Mesendoderm (in vitro differentiated cells): ENCODE measurements around the gene ATF6.
"Not testable (repeated sequence)": the region's sequence is repeated elsewhere in the genome, so short reads cannot be mapped to it uniquely, and the experiment has no call there.

Experiments used
- DNase-seq: peaks from one replicate; pipeline ENCODE4 v3.0.0; 2013
- H2AK5ac ChIP-seq: 2 replicates; pipeline ENCODE4 v1.6.1; 2013; ENCODE audit warnings: low read length, inconsistent platforms
- H2BK120ac ChIP-seq: 2 replicates; pipeline ENCODE4 v1.6.1; 2013; ENCODE audit warnings: low read depth, mild to moderate bottlenecking, low read length, moderate library complexity, mixed read lengths
- H2BK15ac ChIP-seq: replicated peaks from 2 replicates; pipeline ENCODE4 v1.6.1; 2013; ENCODE audit warnings: low read depth, mild to moderate bottlenecking, moderate library complexity
- H2BK5ac ChIP-seq: 2 replicates; pipeline ENCODE4 v1.6.1; 2013; ENCODE audit warnings: low read length, inconsistent platforms
- H3K18ac ChIP-seq: 2 replicates; pipeline ENCODE4 v1.6.1; 2013; ENCODE audit warnings: mild to moderate bottlenecking, low read length, mixed read lengths
- H3K23ac ChIP-seq: one replicate; pipeline ENCODE4 v1.6.1; 2013; ENCODE audit warnings: low read length
- H3K27ac ChIP-seq: 2 replicates; pipeline ENCODE4 v1.5.1; 2013; ENCODE audit warnings: low read depth, mild to moderate bottlenecking, inconsistent platforms, low read length, moderate library complexity
- H3K27me3 ChIP-seq: 2 replicates; pipeline ENCODE4 v1.6.1; 2013; ENCODE audit warnings: low read length, control low read depth, mild to moderate bottlenecking, inconsistent platforms; ENCODE audit not compliant: insufficient read depth, poor library complexity
- H3K36me3 ChIP-seq: 2 replicates; pipeline ENCODE4 v1.6.1; 2013; ENCODE audit warnings: low read length, inconsistent platforms; ENCODE audit not compliant: control insufficient read depth, insufficient read depth
- H3K4ac ChIP-seq: one replicate; pipeline ENCODE4 v1.6.1; 2013; ENCODE audit warnings: low read depth, mild to moderate bottlenecking, low read length, moderate library complexity
- H3K4me1 ChIP-seq: 2 replicates; pipeline ENCODE4 v1.6.1; 2013; ENCODE audit warnings: low read depth, low read length, inconsistent platforms; ENCODE audit not compliant: control insufficient read depth
- H3K4me2 ChIP-seq: 2 replicates; pipeline ENCODE4 v1.6.1; 2013; ENCODE audit warnings: low read length
- H3K4me3 ChIP-seq: 2 replicates; pipeline ENCODE4 v1.5.1; 2013; ENCODE audit warnings: mild to moderate bottlenecking, low read length
- H3K56ac ChIP-seq: one replicate; pipeline ENCODE4 v1.6.1; 2013; ENCODE audit warnings: low read length
- H3K79me1 ChIP-seq: 2 replicates; pipeline ENCODE4 v1.6.1; 2013; ENCODE audit warnings: low read length, inconsistent platforms
- H3K79me2 ChIP-seq: 2 replicates; pipeline ENCODE4 v1.6.1; 2013; ENCODE audit warnings: mild to moderate bottlenecking, low read length; ENCODE audit not compliant: control insufficient read depth, insufficient read depth
- H3K9ac ChIP-seq: 2 replicates; pipeline ENCODE4 v1.6.1; 2013; ENCODE audit warnings: low read length, inconsistent platforms
- H4K5ac ChIP-seq: one replicate; pipeline ENCODE4 v1.6.1; 2013; ENCODE audit warnings: low read length
- H4K8ac ChIP-seq: one replicate; pipeline ENCODE4 v1.6.1; 2013; ENCODE audit warnings: low read depth, mild to moderate bottlenecking, control low read depth, low read length, moderate library complexity
- WGBS: extraction: QIAGEN DNeasy Blood & Tissue Kit; methylation state at CpG from one replicate; pipeline ENCODE4 v1.1.7; 2013; ENCODE audit warnings: low lambda C conversion rate, missing lambda C conversion rate; ENCODE audit not compliant: insufficient coverage; ENCODE audit errors: extremely low coverage; 5-methylcytosine and 5-hydroxymethylcytosine counted together

ATF6 gene

DNA sequence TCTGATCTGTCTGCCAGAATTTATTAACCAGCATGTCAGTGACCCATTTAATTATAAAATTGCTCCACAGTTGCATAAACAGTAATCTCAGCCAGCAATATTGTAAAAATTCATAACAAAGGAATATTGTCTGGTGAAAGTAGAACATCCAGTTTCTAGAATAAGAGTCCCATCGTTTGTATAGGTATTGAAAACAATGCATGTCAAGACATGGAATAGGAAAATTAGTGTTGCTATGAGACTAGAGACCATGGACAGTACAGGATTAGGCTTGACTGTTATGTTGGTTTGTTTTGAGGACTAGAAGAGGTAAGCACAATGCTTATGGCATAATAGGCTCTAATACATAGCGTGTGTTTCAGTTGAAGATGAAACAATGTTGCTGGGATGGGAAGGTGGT is 37.1 kb downstream of the ATF6 start:
- Histone ChIP-seq H3K79me2 (no peaks in the 10 kb centered on the region), H3K23ac (no peak overlapping the region), H3K4me1 (no peaks in the 10 kb centered on the region), H2BK15ac (no peak overlapping the region), H3K27me3 (no peaks in the 10 kb centered on the region), H2BK5ac (no peak overlapping the region), H3K79me1 (no peaks in the 10 kb centered on the region), H2BK120ac (no peak overlapping the region), H3K4me3 (no peak overlapping the region), H4K8ac (no peak overlapping the region), H4K5ac (no peak overlapping the region), H3K4ac (no peak overlapping the region), H3K36me3 (no peaks in the 10 kb centered on the region), H3K56ac (no peak overlapping the region), H3K4me2 (no peak overlapping the region), H3K9ac (no peak overlapping the region), H3K18ac (no peak overlapping the region), H2AK5ac (no peak overlapping the region), H3K27ac (no peak overlapping the region)
- DNase-seq = no peak
- WGBS = no CpG with 5 or more reads among the region's 2 CpGs

DNA sequence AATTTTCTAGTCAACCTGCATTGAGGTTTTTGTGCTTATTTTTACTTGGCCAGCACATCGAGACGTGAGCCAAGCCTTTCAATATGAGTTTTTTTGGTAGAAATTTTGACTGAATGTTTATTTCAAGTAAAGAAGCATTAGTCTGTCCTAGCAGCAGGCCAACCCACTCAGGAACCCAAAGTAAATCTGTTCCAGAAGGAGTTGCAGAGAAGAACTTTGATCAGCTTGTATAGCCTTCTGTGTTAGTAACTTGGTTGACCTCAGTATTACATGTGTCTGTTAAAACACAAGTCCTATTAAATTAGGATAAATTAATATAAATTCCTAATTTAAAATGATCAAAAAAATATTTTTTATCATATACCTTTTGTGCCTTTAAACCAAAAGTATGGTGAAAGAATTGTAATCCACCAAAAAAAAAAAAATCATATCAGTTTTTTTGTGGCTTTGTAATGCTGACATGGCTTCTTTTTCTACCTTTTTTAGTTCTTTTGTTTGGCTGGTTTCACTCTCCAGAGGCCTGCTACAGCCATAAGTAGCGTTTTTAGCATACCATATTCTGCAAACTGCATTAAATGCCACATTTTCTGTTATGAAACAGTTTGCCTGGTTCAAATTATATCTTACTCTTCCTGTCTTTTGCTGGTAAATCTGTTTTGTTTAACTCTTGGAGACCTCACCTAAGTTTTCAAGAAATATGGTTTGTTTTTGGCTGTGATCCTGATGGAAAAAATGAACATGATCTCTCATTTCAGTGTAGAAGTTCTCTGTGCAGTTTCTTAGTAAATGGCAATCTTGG is 39.5 kb downstream of the ATF6 start:
- H3K27ac ChIP-seq = no peak overlapping the region
- no peaks in the 10 kb centered on the region for H3K36me3 ChIP-seq
- H3K4me3 ChIP-seq = no peak overlapping the region
- no peak overlapping the region for H2BK15ac ChIP-seq
- H3K79me2 ChIP-seq = no peaks in the 10 kb centered on the region
- H3K23ac ChIP-seq = no peak overlapping the region
- H3K4me2 ChIP-seq = no peak overlapping the region
- no peak overlapping the region for H3K18ac ChIP-seq
- H3K4me1 ChIP-seq = no peaks in the 10 kb centered on the region
- no peaks in the 10 kb centered on the region for H3K27me3 ChIP-seq
- no CpG with 5 or more reads among the region's 3 CpGs for WGBS
- no peak overlapping the region for H3K9ac ChIP-seq
- H3K79me1 ChIP-seq = no peaks in the 10 kb centered on the region
- no peak for DNase-seq
- H2BK5ac ChIP-seq = no peak overlapping the region
- no peak overlapping the region for H3K56ac ChIP-seq
- no peak overlapping the region for H4K5ac ChIP-seq
- H2AK5ac ChIP-seq = no peak overlapping the region
- H4K8ac ChIP-seq = no peak overlapping the region
- H3K4ac ChIP-seq = no peak overlapping the region
- H2BK120ac ChIP-seq = no peak overlapping the region

DNA sequence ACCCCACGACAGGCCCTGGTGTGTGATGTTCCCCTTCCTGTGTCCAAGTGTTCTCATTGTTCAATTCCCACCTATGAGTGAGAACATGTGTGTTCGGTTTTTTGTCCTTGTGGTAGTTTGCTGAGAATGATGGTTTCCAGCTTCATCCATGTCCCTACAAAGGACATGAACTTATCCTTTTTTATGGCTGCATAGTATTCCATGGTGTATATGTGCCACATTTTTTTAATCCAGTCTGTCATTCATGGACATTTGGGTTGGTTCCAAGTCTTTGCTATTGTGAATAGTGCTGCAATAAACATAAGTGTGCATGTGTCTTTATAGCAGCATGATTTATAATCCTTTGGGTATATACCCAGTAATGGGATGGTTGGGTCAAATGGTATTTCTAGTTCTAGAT is 43.1 kb downstream of the ATF6 start:
- not testable (repeated sequence) for H2AK5ac ChIP-seq, H3K18ac ChIP-seq, H3K79me1 ChIP-seq, H3K36me3 ChIP-seq, H3K4me2 ChIP-seq, H3K23ac ChIP-seq, H3K9ac ChIP-seq, H3K56ac ChIP-seq, H4K5ac ChIP-seq, H4K8ac ChIP-seq, H2BK15ac ChIP-seq, H3K27me3 ChIP-seq, H3K4ac ChIP-seq, DNase-seq, H3K27ac ChIP-seq, H2BK5ac ChIP-seq, H3K4me3 ChIP-seq, H3K79me2 ChIP-seq, H3K4me1 ChIP-seq, H2BK120ac ChIP-seq
- no CpG with 5 or more reads among the region's 2 CpGs for WGBS

DNA sequence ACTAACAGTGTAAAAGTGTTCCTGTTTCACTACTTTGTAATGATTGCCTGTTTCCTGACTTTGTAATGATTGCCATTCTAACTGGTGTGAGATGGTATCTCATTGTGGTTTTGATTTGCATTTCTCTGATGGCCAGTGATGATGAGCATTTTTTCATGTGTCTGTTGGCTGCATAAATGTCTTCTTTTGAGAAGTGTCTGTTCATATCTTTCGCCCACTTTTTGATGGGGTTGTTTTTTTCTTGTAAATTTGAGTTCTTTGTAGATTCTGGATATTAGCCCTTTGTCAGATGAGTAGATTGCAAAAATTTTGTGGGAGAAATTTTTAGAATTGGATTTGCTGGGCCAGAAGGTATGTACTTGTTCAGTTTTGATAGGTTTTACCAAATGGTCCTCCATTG is 43.5 kb downstream of the ATF6 start:
- H3K79me2 ChIP-seq, H3K4me1 ChIP-seq, H3K18ac ChIP-seq, H3K4me2 ChIP-seq, DNase-seq, H3K4me3 ChIP-seq, H3K9ac ChIP-seq, H2BK5ac ChIP-seq, H3K36me3 ChIP-seq, H2BK15ac ChIP-seq, H3K79me1 ChIP-seq, H4K8ac ChIP-seq, H4K5ac ChIP-seq, H3K27me3 ChIP-seq, H2BK120ac ChIP-seq, H3K56ac ChIP-seq, H3K27ac ChIP-seq, H2AK5ac ChIP-seq, H3K23ac ChIP-seq, H3K4ac ChIP-seq: not testable (repeated sequence)
- WGBS = no CpG with 5 or more reads among the region's 1 CpG

DNA sequence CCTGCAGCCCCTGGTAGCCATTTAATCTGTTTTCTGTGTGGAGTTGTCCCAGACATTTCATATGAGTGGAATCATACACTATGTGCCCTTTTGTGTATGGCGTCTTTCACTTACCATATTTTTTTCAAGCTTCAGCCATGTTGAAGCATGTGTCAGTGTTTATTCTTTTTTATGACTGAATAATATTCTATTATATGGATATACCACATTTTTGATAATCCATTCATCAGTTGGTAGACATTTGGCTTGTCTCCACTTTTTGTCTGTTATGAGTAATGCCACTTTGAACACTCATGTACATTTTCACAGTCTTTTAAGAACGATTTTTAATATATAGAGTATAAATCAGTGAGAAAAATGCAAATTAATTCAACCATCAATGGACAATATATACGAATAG is 44.7 kb downstream of the ATF6 start:
- Histone ChIP-seq H3K36me3 (no peaks in the 10 kb centered on the region), H3K56ac (no peak overlapping the region), H3K79me1 (no peaks in the 10 kb centered on the region), H3K18ac (no peak overlapping the region), H3K4me3 (no peak overlapping the region), H2BK120ac (no peak overlapping the region), H3K4me2 (no peak overlapping the region), H3K79me2 (no peaks in the 10 kb centered on the region), H4K8ac (no peak overlapping the region), H3K4me1 (no peaks in the 10 kb centered on the region), H2BK5ac (no peak overlapping the region), H4K5ac (no peak overlapping the region), H3K23ac (no peak overlapping the region), H3K27me3 (no peaks in the 10 kb centered on the region), H3K4ac (no peak overlapping the region), H2BK15ac (no peak overlapping the region), H3K9ac (no peak overlapping the region), H3K27ac (no peak overlapping the region), H2AK5ac (no peak overlapping the region)
- DNase-seq = no peak
- no CpG with 5 or more reads among the region's 3 CpGs for WGBS

DNA sequence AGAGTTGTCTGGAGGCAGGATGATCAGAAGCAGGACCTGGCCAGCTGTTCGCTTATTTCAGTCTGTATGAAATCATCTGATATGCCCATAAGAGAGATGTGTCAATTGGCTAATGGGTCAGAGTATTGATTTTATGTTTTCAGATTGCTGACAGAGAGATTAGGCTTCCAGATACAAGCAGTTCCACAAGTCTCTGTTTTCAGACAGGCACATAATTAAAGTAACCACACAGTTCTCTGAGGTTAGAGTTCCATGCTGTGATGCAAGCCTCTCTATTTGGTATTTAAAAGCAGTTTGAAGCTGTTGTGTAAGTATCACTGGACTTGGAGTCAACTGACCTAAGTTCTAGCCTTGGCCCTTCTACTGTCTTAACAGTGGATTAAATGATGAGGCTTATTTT is 50.1 kb downstream of the ATF6 start:
- no peak overlapping the region for H3K4me2 ChIP-seq
- no peaks in the 10 kb centered on the region for H3K27me3 ChIP-seq
- no peaks in the 10 kb centered on the region for H3K79me1 ChIP-seq
- no peak for DNase-seq
- H3K9ac ChIP-seq = no peak overlapping the region
- H3K4me3 ChIP-seq = no peak overlapping the region
- H3K4me1 ChIP-seq = no peaks in the 10 kb centered on the region
- no peak overlapping the region for H3K4ac ChIP-seq
- no peak overlapping the region for H3K18ac ChIP-seq
- H2BK15ac ChIP-seq = no peak overlapping the region
- H3K27ac ChIP-seq = no peak overlapping the region
- no peak overlapping the region for H2BK5ac ChIP-seq
- no peak overlapping the region for H3K56ac ChIP-seq
- H4K5ac ChIP-seq = no peak overlapping the region
- no CpG with 5 or more reads among the region's 1 CpG for WGBS
- H3K79me2 ChIP-seq = no peaks in the 10 kb centered on the region
- H2AK5ac ChIP-seq = no peak overlapping the region
- H4K8ac ChIP-seq = no peak overlapping the region
- no peak overlapping the region for H2BK120ac ChIP-seq
- H3K23ac ChIP-seq = no peak overlapping the region
- H3K36me3 ChIP-seq = no peaks in the 10 kb centered on the region
